Glutamatergic neuron (in vitro differentiated cells): ENCODE data around the gene TCF12. TPM values are rescaled to one million over a fixed set of nuclear protein-coding genes. Genes with fewer than 3 reads are reported as not detected.

Source experiments
- DNase-seq: peaks from one replicate; pipeline ENCODE4 v3.0.0; 2022
- H3K27ac Mint-ChIP-seq: one replicate; pipeline ENCODE4 v1.8.0; 2020; ENCODE audit warnings: mild to moderate bottlenecking, mixed read lengths, inconsistent platforms; ENCODE audit not compliant: unreplicated experiment
- H3K27me3 Mint-ChIP-seq: one replicate; pipeline ENCODE4 v1.8.0; 2020; ENCODE audit warnings: mild to moderate bottlenecking, moderate library complexity, mixed read lengths, inconsistent platforms; ENCODE audit not compliant: unreplicated experiment
- H3K36me3 Mint-ChIP-seq: one replicate; pipeline ENCODE4 v1.8.0; 2020; ENCODE audit warnings: mild to moderate bottlenecking, mixed read lengths, inconsistent platforms; ENCODE audit not compliant: unreplicated experiment
- H3K4me1 Mint-ChIP-seq: one replicate; pipeline ENCODE4 v1.8.0; 2020; ENCODE audit warnings: mild to moderate bottlenecking, low read depth, mixed read lengths, inconsistent platforms; ENCODE audit not compliant: unreplicated experiment
- H3K4me3 Mint-ChIP-seq: one replicate; pipeline ENCODE4 v1.8.0; 2020; ENCODE audit warnings: mild to moderate bottlenecking, mixed read lengths, inconsistent platforms; ENCODE audit not compliant: unreplicated experiment
- H3K9me3 Mint-ChIP-seq: one replicate; pipeline ENCODE4 v1.8.0; 2020; ENCODE audit warnings: mild to moderate bottlenecking, moderate library complexity, mixed read lengths, inconsistent platforms; ENCODE audit not compliant: unreplicated experiment
- total RNA-seq: library from RNA; stranded (reverse); fragmentation: NEBNext Ultra II Directional; extraction: Animal tissue kit (Norgen Biotek cat#: 25700); gene quantifications from one replicate; pipeline ENCODE4 v1.2.1, GENCODE V29; 2021; ENCODE audit not compliant: unreplicated experiment
- TF ChIP-seq, protein P1 (sequence below): fragments of 200-600 bp; sonication (generic); IDR thresholded peaks from one replicate; pipeline ENCODE4 v1.5.0; 2021; ENCODE audit not compliant: partially characterized antibody, unreplicated experiment

TCF12 gene
- total RNA-seq, 1 donor from 2014 or later, result 140 TPM

DNA sequence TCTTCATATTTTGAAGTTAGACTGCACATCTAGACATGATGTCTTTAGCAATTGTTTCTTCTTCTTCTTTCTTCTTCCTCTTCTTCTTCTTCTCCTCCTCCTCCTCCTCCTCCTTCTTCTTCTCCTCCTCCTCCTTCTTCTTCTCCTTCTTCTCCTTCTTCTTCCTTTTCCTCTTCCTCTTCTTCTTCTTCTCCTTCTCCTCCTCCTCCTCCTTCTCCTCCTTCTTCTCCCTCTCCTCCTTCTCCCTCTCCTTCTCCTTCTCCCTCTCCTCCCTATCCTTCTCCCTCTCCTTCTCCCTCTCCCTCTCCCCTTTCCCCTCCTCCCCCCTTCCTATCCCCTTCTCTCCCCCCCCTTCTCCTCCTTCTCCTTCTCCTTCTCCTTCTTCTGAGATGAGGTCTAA lies 21.9 kb downstream of the TCF12 start:
- Mint-ChIP-seq H3K27me3 (no peaks in the 10 kb centered on the region), H3K4me1 (peaks cover 4% of the 10 kb centered on the region), H3K4me3 (no peak overlapping the region), H3K36me3 (peaks cover 10% of the 10 kb centered on the region), H3K27ac (no peak overlapping the region), H3K9me3 (peaks cover 12% of the 10 kb centered on the region)
- TF ChIP-seq, protein P1, sequence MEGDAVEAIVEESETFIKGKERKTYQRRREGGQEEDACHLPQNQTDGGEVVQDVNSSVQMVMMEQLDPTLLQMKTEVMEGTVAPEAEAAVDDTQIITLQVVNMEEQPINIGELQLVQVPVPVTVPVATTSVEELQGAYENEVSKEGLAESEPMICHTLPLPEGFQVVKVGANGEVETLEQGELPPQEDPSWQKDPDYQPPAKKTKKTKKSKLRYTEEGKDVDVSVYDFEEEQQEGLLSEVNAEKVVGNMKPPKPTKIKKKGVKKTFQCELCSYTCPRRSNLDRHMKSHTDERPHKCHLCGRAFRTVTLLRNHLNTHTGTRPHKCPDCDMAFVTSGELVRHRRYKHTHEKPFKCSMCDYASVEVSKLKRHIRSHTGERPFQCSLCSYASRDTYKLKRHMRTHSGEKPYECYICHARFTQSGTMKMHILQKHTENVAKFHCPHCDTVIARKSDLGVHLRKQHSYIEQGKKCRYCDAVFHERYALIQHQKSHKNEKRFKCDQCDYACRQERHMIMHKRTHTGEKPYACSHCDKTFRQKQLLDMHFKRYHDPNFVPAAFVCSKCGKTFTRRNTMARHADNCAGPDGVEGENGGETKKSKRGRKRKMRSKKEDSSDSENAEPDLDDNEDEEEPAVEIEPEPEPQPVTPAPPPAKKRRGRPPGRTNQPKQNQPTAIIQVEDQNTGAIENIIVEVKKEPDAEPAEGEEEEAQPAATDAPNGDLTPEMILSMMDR, result no peak
- no peak for DNase-seq

DNA sequence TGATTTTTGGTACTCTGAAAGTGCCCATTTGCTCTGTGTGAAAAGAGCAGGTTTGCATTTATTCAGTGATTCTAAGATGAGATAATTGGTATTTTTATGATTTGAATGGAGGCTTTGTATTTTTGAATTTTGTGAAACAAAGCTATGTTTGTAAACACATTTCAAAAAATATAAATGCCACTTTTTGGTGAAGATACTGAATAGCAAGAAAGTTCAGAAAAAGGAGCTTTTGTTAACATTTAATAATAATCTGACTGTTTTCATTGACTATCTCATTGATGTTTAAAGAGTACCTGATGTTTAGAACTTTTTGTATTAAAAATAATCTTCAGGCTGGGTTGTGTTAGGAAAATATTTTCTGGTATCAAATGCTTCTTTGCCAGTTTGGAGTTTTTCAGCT lies 23.7 kb downstream of the TCF12 start:
- Mint-ChIP-seq H3K9me3 (peaks cover 10% of the 10 kb centered on the region), H3K4me1 (peaks cover 4% of the 10 kb centered on the region), H3K27me3 (no peaks in the 10 kb centered on the region), H3K4me3 (no peak overlapping the region), H3K36me3 (peaks cover 5% of the 10 kb centered on the region), H3K27ac (no peak overlapping the region)
- TF ChIP-seq, protein P1, result no peak
- no peak for DNase-seq

DNA sequence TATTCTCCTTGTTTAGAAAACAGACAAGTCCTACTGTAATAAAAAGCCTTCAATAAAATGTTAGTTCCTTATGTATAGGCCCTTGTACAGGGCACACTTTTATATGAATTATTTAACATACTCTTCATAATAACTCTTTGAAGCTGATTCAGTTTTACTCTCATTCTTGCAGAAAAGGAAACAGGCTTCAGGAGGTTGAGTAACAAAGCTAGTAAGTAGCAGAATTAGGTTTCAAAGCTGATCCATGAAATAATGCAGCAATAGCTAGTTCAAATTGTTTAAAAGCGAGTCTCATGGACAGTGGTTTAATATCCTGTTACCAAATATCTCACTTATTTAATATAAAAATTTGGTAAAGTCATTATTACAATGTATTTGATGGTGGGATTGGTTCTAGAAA lies 25.0 kb downstream of the TCF12 start:
- Mint-ChIP-seq H3K4me3 (no peak overlapping the region), H3K9me3 (peaks cover 8% of the 10 kb centered on the region), H3K27ac (no peak overlapping the region), H3K36me3 (peaks cover 5% of the 10 kb centered on the region), H3K27me3 (no peaks in the 10 kb centered on the region), H3K4me1 (peaks cover 4% of the 10 kb centered on the region)
- DNase-seq, result no peak
- TF ChIP-seq, protein P1, result no peak

DNA sequence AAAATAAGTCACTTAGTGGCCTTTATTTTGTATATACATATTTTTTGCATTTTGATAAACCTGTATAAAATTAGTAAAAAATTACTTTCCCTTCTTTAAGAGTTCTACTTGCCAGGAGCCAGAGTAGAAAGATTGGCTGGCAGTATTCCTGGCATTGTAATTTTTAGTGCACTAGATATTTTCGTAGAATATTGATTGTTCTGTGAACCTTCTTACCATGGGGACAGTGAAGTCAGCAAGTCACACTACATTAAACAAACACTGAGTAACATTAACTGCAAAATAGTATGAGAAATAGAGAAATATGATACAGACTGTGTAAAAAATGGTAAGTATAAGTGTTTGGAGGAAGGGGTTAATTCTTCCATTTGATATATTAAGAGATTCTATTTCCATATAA lies 26.0 kb downstream of the TCF12 start:
- no peak overlapping the region for H3K4me3 Mint-ChIP-seq
- TF ChIP-seq, protein P1, result no peak
- H3K27ac Mint-ChIP-seq, result no peak overlapping the region
- no peaks in the 10 kb centered on the region for H3K27me3 Mint-ChIP-seq
- DNase-seq, result no peak
- H3K36me3 Mint-ChIP-seq, result peaks cover 5% of the 10 kb centered on the region
- H3K9me3 Mint-ChIP-seq, result peaks cover 8% of the 10 kb centered on the region
- peaks cover 7% of the 10 kb centered on the region for H3K4me1 Mint-ChIP-seq

DNA sequence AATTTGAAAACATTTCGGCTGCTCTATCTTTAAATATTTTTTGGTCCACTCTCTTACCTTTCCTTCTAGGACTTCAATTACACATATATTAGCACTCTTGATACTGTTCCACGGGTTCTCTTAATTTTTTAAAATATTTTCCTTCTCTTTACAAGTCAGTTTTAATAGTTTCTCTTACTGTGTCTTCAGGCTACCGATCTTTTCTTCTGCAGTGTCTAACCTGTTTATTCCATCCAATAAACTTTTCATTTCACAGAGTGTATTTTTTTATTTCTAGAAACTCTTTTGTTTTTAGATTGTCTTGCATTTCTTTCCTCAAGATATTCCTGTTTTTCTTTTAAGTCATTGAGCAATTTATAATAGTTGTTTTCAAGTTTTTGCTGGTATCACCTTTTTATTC lies 27.7 kb downstream of the TCF12 start:
- Mint-ChIP-seq H3K9me3 (peaks cover 9% of the 10 kb centered on the region), H3K27ac (no peak overlapping the region), H3K4me1 (peaks cover 6% of the 10 kb centered on the region), H3K36me3 (peaks cover 5% of the 10 kb centered on the region), H3K4me3 (no peak overlapping the region), H3K27me3 (no peaks in the 10 kb centered on the region)
- DNase-seq, result no peak
- TF ChIP-seq, protein P1, result no peak
